GM21529 (cell line): ENCODE data around the gene DPP7.

Experiments used
- ATAC-seq: cut with Tn5 transposase; IDR thresholded peaks from one replicate; pipeline ENCODE4 v1.9.1; 2021; ENCODE audit not compliant: unreplicated experiment

DPP7 gene

GRCh38 chr9:137112564-137113384 lies 1.8 kb downstream of the DPP7 start:
- no peak for ATAC-seq

GRCh38 chr9:137111788-137112563 lies 2.6 kb downstream of the DPP7 start:
- ATAC-seq: no peak

GRCh38 chr9:137110911-137111787 lies 3.4 kb downstream of the DPP7 start:
- no peak for ATAC-seq

- no peak for ATAC-seq
These were observed 4.2 kb downstream of the DPP7 start for GRCh38 chr9:137110147-137110910.

- no peak for ATAC-seq
These were observed 5.0 kb downstream of the DPP7 start for GRCh38 chr9:137109250-137110146.

- ATAC-seq: no peak
These were observed 5.8 kb downstream of the DPP7 start for GRCh38 chr9:137108608-137109249.

GRCh38 chr9:137107982-137108381 lies 6.6 kb downstream of the DPP7 start:
- no peak for ATAC-seq

- no peak for ATAC-seq
These were observed 7.1 kb downstream of the DPP7 start for GRCh38 chr9:137107312-137107921.

GRCh38 chr9:137106662-137107250 lies 7.8 kb downstream of the DPP7 start:
- no peak for ATAC-seq

- ATAC-seq: no peak
These were observed 8.5 kb downstream of the DPP7 start for GRCh38 chr9:137105814-137106661.

GRCh38 chr9:137103206-137103999 lies 11.1 kb downstream of the DPP7 start:
- no peak for ATAC-seq

- ATAC-seq: no peak
These were observed 15.3 kb downstream of the DPP7 start for GRCh38 chr9:137099231-137099630.

GRCh38 chr9:137097761-137098462 lies 16.6 kb downstream of the DPP7 start:
- no peak for ATAC-seq

GRCh38 chr9:137096785-137097546 lies 17.6 kb downstream of the DPP7 start:
- no peak for ATAC-seq
